IMR-90 (cell line): Measurements from ENCODE around the gene VEZT. TPM values are rescaled to one million over a fixed set of nuclear protein-coding genes. Genes with fewer than 3 reads are reported as not detected.

Source experiments
- ATAC-seq: fragments of 200-7000 bp; cut with Tn5 transposase; 2 replicates; pipeline ENCODE4 v1.9.1; 2020; ENCODE audit warnings: low read depth, mild to moderate bottlenecking, moderate library complexity
- BruUV-seq: library from RNA; stranded (reverse); fragments of 400-500 nt; replicated peaks from 2 replicates; lab custom pipeline; 2021; lab: Mats Ljungman, UMichigan
- CTCF ChIA-PET: fragments of 300-600 bp; formaldehyde crosslinking; extraction: SDS; loops from one replicate; lab custom pipeline; 2021; ENCODE audit warnings: antibody characterized with exemption; lab: Yijun Ruan, JAX
- POLR2A ChIA-PET: fragments of 300-600 bp; sonication (Branson Sonifier 250); formaldehyde crosslinking; loops from one replicate; lab custom pipeline; 2022; ENCODE audit warnings: antibody characterized with exemption; ENCODE audit not compliant: unreplicated experiment; lab: Charles Lee
- DNase-seq: peaks from one replicate; pipeline ENCODE4 v3.0.0; 2013
- H2AFZ ChIP-seq: replicated peaks from 2 replicates; pipeline ENCODE3; 2013; ENCODE audit warnings: low read length, mild to moderate bottlenecking; ENCODE audit not compliant: poor library complexity
- H2AK5ac ChIP-seq: 2 replicates; pipeline ENCODE4 v1.6.1; 2013; ENCODE audit warnings: low read depth, low read length, inconsistent platforms
- H2AK9ac ChIP-seq: replicated peaks from 2 replicates; pipeline ENCODE3; 2013; ENCODE audit warnings: mild to moderate bottlenecking, low read depth, low read length, moderate library complexity; ENCODE audit not compliant: poor library complexity
- H2BK120ac ChIP-seq: 2 replicates; pipeline ENCODE4 v1.6.1; 2013; ENCODE audit warnings: low read depth, low read length, inconsistent platforms
- H2BK15ac ChIP-seq: 3 replicates; pipeline ENCODE4 v1.6.1; 2013; ENCODE audit warnings: low read depth, low read length, inconsistent platforms
- H2BK20ac ChIP-seq: 2 replicates; pipeline ENCODE4 v1.6.1; 2013; ENCODE audit warnings: low read depth, mild to moderate bottlenecking, inconsistent platforms, low read length, moderate library complexity
- H2BK5ac ChIP-seq: 2 replicates; pipeline ENCODE4 v1.6.1; 2013; ENCODE audit warnings: mild to moderate bottlenecking, low read depth, low read length, inconsistent platforms; ENCODE audit not compliant: poor library complexity, severe bottlenecking
- H3K14ac ChIP-seq: replicated peaks from 2 replicates; pipeline ENCODE4 v1.6.1; 2013; ENCODE audit warnings: low read depth, low read length, inconsistent platforms
- H3K18ac ChIP-seq: 2 replicates; pipeline ENCODE4 v1.6.1; 2013; ENCODE audit warnings: low read depth, low read length, control low read depth
- H3K23ac ChIP-seq: 2 replicates; pipeline ENCODE4 v1.6.1; 2013; ENCODE audit warnings: low read depth, low read length, inconsistent platforms
- H3K27ac ChIP-seq: 2 replicates; pipeline ENCODE4 v1.5.1; 2013; ENCODE audit warnings: mild to moderate bottlenecking, control low read depth, low read length; ENCODE audit not compliant: insufficient read depth
- H3K27me3 ChIP-seq: 2 replicates; pipeline ENCODE4 v1.6.1; 2013; ENCODE audit warnings: low read length; ENCODE audit not compliant: control insufficient read depth, insufficient read depth
- H3K36me3 ChIP-seq: 2 replicates; pipeline ENCODE4 v1.6.1; 2013; ENCODE audit warnings: low read length, mixed read lengths; ENCODE audit not compliant: control insufficient read depth, insufficient read depth
- H3K4ac ChIP-seq: 2 replicates; pipeline ENCODE4 v1.6.1; 2013; ENCODE audit warnings: low read depth, low read length, inconsistent platforms
- H3K4me1 ChIP-seq: 2 replicates; pipeline ENCODE4 v1.6.1; 2013; ENCODE audit warnings: low read length, mixed read lengths; ENCODE audit not compliant: control insufficient read depth, insufficient read depth
- H3K4me2 ChIP-seq: 2 replicates; pipeline ENCODE4 v1.6.1; 2013; ENCODE audit warnings: low read depth, mild to moderate bottlenecking, control low read depth, low read length, moderate library complexity
- H3K4me3 ChIP-seq: 2 replicates; pipeline ENCODE4 v1.5.1; 2013; ENCODE audit warnings: low read depth, mild to moderate bottlenecking, control low read depth, low read length, moderate library complexity; ENCODE audit not compliant: insufficient read depth
- H3K56ac ChIP-seq: 2 replicates; pipeline ENCODE4 v1.6.1; 2013; ENCODE audit warnings: low read length, inconsistent platforms; ENCODE audit not compliant: insufficient read depth; ENCODE audit errors: extremely low read depth
- H3K79me1 ChIP-seq, 2 experiments: 2 replicates each; pipeline ENCODE4 v1.6.1; 2013; ENCODE audit warnings: low read length in 2 of 2, inconsistent platforms in 1 of 2, low read depth in 1 of 2
- H3K9ac ChIP-seq: 2 replicates; pipeline ENCODE4 v1.6.1; 2013; ENCODE audit warnings: low read depth, low read length, control low read depth
- H3K9me1 ChIP-seq: 2 replicates; pipeline ENCODE4 v1.6.1; 2013; ENCODE audit warnings: low read length, inconsistent platforms; ENCODE audit not compliant: insufficient read depth
- H3K9me3 ChIP-seq: 2 replicates; pipeline ENCODE4 v1.6.1; 2013; ENCODE audit warnings: low read length; ENCODE audit not compliant: control insufficient read depth, insufficient read depth
- H4K20me1 ChIP-seq: 2 replicates; pipeline ENCODE4 v1.6.1; 2013; ENCODE audit warnings: low read length, inconsistent platforms; ENCODE audit not compliant: insufficient read depth
- H4K5ac ChIP-seq: 2 replicates; pipeline ENCODE4 v1.6.1; 2013; ENCODE audit warnings: mild to moderate bottlenecking, low read depth, low read length, control low read depth
- H4K8ac ChIP-seq, 2 experiments: 2 replicates each; pipeline ENCODE4 v1.6.1; 2013; ENCODE audit warnings: low read depth in 2 of 2, low read length in 2 of 2, control low read depth in 1 of 2, inconsistent platforms in 1 of 2
- H4K91ac ChIP-seq: 2 replicates; pipeline ENCODE4 v1.6.1; 2013; ENCODE audit warnings: low read depth, low read length, inconsistent platforms; ENCODE audit not compliant: insufficient read depth
- BHLHE40 ChIP-seq: fragments of 150-350 bp; IDR thresholded peaks from 2 replicates; pipeline ENCODE4 v1.6.1; 2016; ENCODE audit warnings: mild to moderate bottlenecking, low read depth, low read length
- CEBPB ChIP-seq: IDR thresholded peaks from 2 replicates; pipeline ENCODE4 v1.6.1; 2012; ENCODE audit warnings: low read depth, low read length, improper control_type of control experiment
- CHD1 ChIP-seq: IDR thresholded peaks from 2 replicates; pipeline ENCODE4 v1.6.1; 2012; ENCODE audit warnings: low read depth, low read length, improper control_type of control experiment
- ELK1 ChIP-seq: fragments of 150-350 bp; IDR thresholded peaks from 2 replicates; pipeline ENCODE4 v1.6.1; 2016; ENCODE audit warnings: low read depth, mild to moderate bottlenecking, low read length, moderate library complexity, borderline replicate concordance
- FOS ChIP-seq: fragments of 150-350 bp; IDR thresholded peaks from 2 replicates; pipeline ENCODE4 v1.6.1; 2016; ENCODE audit warnings: low read depth, low read length
- MAFK ChIP-seq: IDR thresholded peaks from 2 replicates; pipeline ENCODE4 v1.6.1; 2012; ENCODE audit warnings: low read depth, low read length, improper control_type of control experiment
- MAZ ChIP-seq: IDR thresholded peaks from 2 replicates; pipeline ENCODE4 v1.6.1; 2012; ENCODE audit warnings: low read depth, mild to moderate bottlenecking, low read length, improper control_type of control experiment, moderate library complexity, borderline replicate concordance
- MXI1 ChIP-seq: IDR thresholded peaks from 2 replicates; pipeline ENCODE4 v1.6.1; 2012; ENCODE audit warnings: low read depth, mild to moderate bottlenecking, low read length, moderate library complexity, borderline replicate concordance
- NFE2L2 ChIP-seq: fragments of 150-350 bp; IDR thresholded peaks from 2 replicates; pipeline ENCODE4 v1.6.1; 2016; ENCODE audit warnings: low read depth, mild to moderate bottlenecking, low read length
- POLR2A ChIP-seq: IDR thresholded peaks from 2 replicates; pipeline ENCODE4 v1.6.1; 2012; ENCODE audit warnings: mild to moderate bottlenecking, low read depth, low read length
- RAD21 ChIP-seq: IDR thresholded peaks from 2 replicates; pipeline ENCODE4 v1.6.1; 2012; ENCODE audit warnings: low read length, improper control_type of control experiment
- RCOR1 ChIP-seq: IDR thresholded peaks from 2 replicates; pipeline ENCODE4 v1.6.1; 2012; ENCODE audit warnings: mild to moderate bottlenecking, low read length, improper control_type of control experiment; ENCODE audit not compliant: insufficient replicate concordance
- RFX5 ChIP-seq: IDR thresholded peaks from 2 replicates; pipeline ENCODE4 v1.8.0; 2012; ENCODE audit warnings: low read depth, mild to moderate bottlenecking, low read length, moderate library complexity
- SMC3 ChIP-seq: fragments of 150-350 bp; IDR thresholded peaks from 2 replicates; pipeline ENCODE4 v1.6.1; 2016; ENCODE audit warnings: low read depth, mild to moderate bottlenecking, antibody characterized with exemption, low read length, moderate library complexity
- WGBS, 2 experiments: methylation state at CpG; one replicate each; pipeline versions ENCODE4 v1.1.5 to v1.1.7; 2013; ENCODE audit warnings: missing lambda C conversion rate in 2 of 2; ENCODE audit not compliant: insufficient read length in 1 of 2; ENCODE audit errors: extremely low coverage in 2 of 2; 5-methylcytosine and 5-hydroxymethylcytosine counted together
- dilution Hi-C: fragments of 300-500 bp; cut with HindIII; formaldehyde crosslinking; loops from one replicate; pipeline ENCODE4 v1.14.3; 2018; ENCODE audit warnings: low sequenced_read_pairs; ENCODE audit not compliant: unreplicated experiment
- in situ Hi-C: fragments of 300-500 bp; cut with MboI; formaldehyde crosslinking; loops from 3 replicates; pipeline ENCODE4 v1.14.3; 2019; ENCODE audit warnings: low sequenced_read_pairs, inconsistent platforms, mixed read lengths
- intact Hi-C: fragments of 100-400 bp; cut with micrococcal nuclease; formaldehyde crosslinking; loops from 2 replicates; pipeline ENCODE4 v1.10.0; 2022
- polyA plus RNA-seq, 3 experiments: library from polyadenylated mRNA; depleted of rRNA; stranded (reverse); fragments of >200 nt; gene quantifications; 2 replicates each; pipeline ENCODE4 v1.2.3, GENCODE V29; 2012; ENCODE audit warnings: low replicate concordance in 1 of 3
- total RNA-seq: library from RNA; depleted of rRNA; stranded (reverse); fragments of >200 nt; gene quantifications from 2 replicates; pipeline ENCODE4 v1.2.3, GENCODE V29; 2012
- TF ChIP-seq, protein P1 (sequence below): conservative IDR thresholded peaks from 2 replicates; pipeline ENCODE4 v1.5.1; 2012; ENCODE audit warnings: mild to moderate bottlenecking, low read depth, low read length, improper control_type of control experiment
- TF ChIP-seq, protein P2 (sequence below): fragments of 150-350 bp; IDR thresholded peaks from 2 replicates; pipeline ENCODE4 v1.6.1; 2017; ENCODE audit warnings: mild to moderate bottlenecking, antibody characterized with exemption, low read length, low read depth

The VEZT gene
- total and polyA plus RNA-seq, 2 of the 4 experiments (the other 2 are of a cell fraction), result 54.5 to 90.2 TPM

DNA sequence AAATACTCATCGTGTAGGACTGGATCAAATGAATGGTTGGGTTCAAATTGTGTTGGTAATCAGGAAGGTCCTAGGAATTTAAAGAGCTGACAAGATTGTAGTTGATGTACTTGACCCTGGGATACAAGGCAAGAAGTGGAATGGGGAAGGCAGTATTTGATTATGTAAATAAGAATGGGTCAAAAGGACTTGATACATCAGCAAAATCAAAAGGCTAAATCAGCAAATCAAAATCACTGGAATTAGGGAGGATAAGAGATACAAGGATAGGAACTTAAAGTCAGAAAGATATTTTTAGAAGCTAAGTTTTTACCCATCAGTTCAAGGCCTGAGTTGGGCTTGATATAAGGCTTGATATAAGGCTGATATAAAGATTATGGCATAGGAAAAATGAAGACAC is 65.8 kb downstream of the VEZT start:
- WGBS, 2 experiments, result no CpG with 5 or more reads among the region's 1 CpG
- Histone ChIP-seq H3K23ac (no peak overlapping the region), H3K9me3 (no peaks in the 10 kb centered on the region), H3K4me2 (no peak overlapping the region), H3K56ac (no peak overlapping the region), H2AK5ac (no peak overlapping the region), H4K5ac (no peak overlapping the region), H3K9ac (no peak overlapping the region), H2BK5ac (no peak overlapping the region), H2AK9ac (no peak overlapping the region), H3K79me1 (peaks cover 17 to 22% of the 10 kb centered on the region in 2 experiments), H2AFZ (no peak overlapping the region), H3K36me3 (peaks cover 28% of the 10 kb centered on the region), H2BK15ac (no peak overlapping the region), H3K4me1 (peaks cover 2% of the 10 kb centered on the region; the same call in 1 of the 2 replicates), H4K91ac (no peak overlapping the region), H3K27me3 (no peaks in the 10 kb centered on the region), H2BK120ac (no peak overlapping the region), H4K20me1 (no peaks in the 10 kb centered on the region), H3K4me3 (no peak overlapping the region), H3K18ac (no peak overlapping the region), H3K9me1 (peaks cover 7% of the 10 kb centered on the region), H4K8ac (no peak overlapping the region), H3K27ac (no peak overlapping the region), H2BK20ac (no peak overlapping the region), H3K14ac (no peak overlapping the region), H3K4ac (no peak overlapping the region)
- intact Hi-C loops (no loop called here), dilution Hi-C loops (no loop called here), in situ Hi-C loops (no loop called here)
- DNase-seq, result no peak
- no peak for ATAC-seq
- POLR2A ChIA-PET, result no interaction called here
- CTCF ChIA-PET, result interaction anchor here (0.7 kb wide), 1 partner anchor 1781 kb away, joined by 4 read pairs; no protein-coding TSS in a partner anchor
- BruUV-seq, result no TSS peak
- no peak for TF ChIP-seq FOS
- no peak for TF ChIP-seq CHD1
- no peak for TF ChIP-seq ELK1
- no peak for TF ChIP-seq SMC3
- TF ChIP-seq BHLHE40, result no peak
- no peak for TF ChIP-seq NFE2L2
- TF ChIP-seq, protein P1, sequence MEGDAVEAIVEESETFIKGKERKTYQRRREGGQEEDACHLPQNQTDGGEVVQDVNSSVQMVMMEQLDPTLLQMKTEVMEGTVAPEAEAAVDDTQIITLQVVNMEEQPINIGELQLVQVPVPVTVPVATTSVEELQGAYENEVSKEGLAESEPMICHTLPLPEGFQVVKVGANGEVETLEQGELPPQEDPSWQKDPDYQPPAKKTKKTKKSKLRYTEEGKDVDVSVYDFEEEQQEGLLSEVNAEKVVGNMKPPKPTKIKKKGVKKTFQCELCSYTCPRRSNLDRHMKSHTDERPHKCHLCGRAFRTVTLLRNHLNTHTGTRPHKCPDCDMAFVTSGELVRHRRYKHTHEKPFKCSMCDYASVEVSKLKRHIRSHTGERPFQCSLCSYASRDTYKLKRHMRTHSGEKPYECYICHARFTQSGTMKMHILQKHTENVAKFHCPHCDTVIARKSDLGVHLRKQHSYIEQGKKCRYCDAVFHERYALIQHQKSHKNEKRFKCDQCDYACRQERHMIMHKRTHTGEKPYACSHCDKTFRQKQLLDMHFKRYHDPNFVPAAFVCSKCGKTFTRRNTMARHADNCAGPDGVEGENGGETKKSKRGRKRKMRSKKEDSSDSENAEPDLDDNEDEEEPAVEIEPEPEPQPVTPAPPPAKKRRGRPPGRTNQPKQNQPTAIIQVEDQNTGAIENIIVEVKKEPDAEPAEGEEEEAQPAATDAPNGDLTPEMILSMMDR, result no peak
- TF ChIP-seq POLR2A, result no peak
- no peak for TF ChIP-seq RFX5
- TF ChIP-seq RCOR1, result no peak
- TF ChIP-seq CEBPB, result no peak
- TF ChIP-seq, protein P2, sequence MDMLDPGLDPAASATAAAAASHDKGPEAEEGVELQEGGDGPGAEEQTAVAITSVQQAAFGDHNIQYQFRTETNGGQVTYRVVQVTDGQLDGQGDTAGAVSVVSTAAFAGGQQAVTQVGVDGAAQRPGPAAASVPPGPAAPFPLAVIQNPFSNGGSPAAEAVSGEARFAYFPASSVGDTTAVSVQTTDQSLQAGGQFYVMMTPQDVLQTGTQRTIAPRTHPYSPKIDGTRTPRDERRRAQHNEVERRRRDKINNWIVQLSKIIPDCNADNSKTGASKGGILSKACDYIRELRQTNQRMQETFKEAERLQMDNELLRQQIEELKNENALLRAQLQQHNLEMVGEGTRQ, result no peak
- TF ChIP-seq RAD21, result no peak
- TF ChIP-seq MAFK, result no peak
- TF ChIP-seq MXI1, result no peak
- no peak for TF ChIP-seq MAZ
